ENCODE results near the gene LGALS7B. TPM values are rescaled to one million over a fixed set of nuclear protein-coding genes. Genes with fewer than 3 reads are reported as not detected.
"Not testable (repeated sequence)": the region's sequence is repeated elsewhere in the genome, so short reads cannot be mapped to it uniquely, and the experiment has no call there.

Gene LGALS7B
- total RNA-seq, 1 donor from 2014 or later, result not detected

DNA sequence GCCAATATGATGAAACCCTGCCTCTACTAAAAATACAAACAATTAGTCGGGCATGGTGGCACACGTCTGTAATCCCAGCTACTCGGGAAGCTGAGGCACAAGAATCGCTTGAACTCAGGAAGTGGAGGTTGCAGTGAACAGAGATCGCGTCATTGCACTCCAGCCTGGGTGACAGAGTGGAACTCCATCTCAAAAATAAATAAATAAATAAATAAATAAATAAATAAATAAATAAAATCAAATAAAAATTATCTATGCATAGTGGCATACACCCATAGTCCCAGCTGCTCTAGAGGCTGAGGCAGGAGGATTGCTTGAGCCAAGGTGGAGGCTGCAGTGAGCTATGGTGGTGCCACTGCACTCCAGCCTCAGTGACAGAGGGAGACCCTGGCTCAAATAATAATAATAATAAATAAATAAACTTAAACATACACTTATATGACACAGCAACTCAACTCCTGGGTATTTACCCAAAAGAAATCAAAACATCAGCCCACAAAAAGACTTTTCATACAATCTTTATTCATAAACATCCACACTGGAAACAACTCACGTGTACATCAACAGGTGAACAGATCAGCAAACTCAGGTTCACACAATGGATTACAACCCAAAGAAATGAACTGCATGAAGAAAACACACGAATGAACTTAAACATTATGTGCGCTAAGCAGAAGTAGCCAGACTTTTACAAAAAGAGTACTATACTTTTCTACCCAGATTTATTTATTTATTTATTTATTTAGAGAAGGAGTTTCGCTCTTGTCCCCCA is 22.5 kb upstream of the LGALS7B start:
- intact Hi-C loops (cut with DNase I), result no loop called here
- DNase-seq (ENCODE audit: missing footprints) (no peak), ATAC-seq (no peak)

- peak; percentile 96 for DNase-seq (ENCODE audit: missing footprints)
- ATAC-seq, result peak; percentile 85
- intact Hi-C loops (cut with DNase I), result loop anchor here (2.0 kb wide), 1 partner anchor 37 kb away; no protein-coding TSS in a partner anchor
Measured at GRCh38 chr19:38769635-38770211, 19.3 kb upstream of the LGALS7B start.

DNA sequence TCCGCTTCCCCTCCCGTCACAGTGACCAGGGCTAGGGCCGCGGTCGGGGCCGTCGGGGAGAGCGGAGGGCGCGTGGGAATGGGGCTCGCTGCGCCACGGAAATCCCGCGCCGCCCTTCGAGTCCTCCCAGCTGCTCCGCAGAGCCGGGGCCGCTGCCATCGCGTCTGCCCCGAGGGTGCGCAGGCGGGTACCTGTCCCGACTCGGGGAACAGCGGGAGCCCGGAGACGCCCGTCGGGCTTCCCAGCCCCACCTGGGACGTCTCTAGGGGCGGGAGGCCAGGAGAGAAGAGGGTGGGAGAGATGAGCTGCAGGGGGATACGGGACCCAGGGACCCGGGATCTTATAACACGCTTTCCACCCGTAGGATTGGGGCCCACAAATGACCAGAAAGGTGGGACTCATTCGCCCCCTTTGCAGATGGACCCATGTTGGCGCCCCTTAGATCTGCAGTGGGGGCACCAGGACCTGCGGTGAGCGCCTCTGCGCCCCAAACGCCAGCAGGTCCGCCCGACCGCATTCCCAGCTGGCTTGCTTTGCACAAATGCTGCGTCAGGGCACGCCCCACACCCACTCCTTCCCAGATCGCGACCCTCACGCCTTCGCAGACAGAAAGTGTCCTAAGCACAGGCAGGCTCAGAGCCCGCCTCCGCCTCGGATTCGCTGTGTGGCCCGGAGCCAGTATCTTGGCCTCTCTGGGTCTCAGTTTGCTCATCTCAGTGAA is 18.6 kb upstream of the LGALS7B start:
- intact Hi-C loops (cut with DNase I); DNase-seq (ENCODE audit: missing footprints): not testable (repeated sequence)
- peak; percentile 8 for ATAC-seq

- ATAC-seq, result peak; percentile 93
- DNase-seq (ENCODE audit: missing footprints), result not testable (repeated sequence)
Measured at GRCh38 chr19:38770949-38771275, 18.1 kb upstream of the LGALS7B start.

DNA sequence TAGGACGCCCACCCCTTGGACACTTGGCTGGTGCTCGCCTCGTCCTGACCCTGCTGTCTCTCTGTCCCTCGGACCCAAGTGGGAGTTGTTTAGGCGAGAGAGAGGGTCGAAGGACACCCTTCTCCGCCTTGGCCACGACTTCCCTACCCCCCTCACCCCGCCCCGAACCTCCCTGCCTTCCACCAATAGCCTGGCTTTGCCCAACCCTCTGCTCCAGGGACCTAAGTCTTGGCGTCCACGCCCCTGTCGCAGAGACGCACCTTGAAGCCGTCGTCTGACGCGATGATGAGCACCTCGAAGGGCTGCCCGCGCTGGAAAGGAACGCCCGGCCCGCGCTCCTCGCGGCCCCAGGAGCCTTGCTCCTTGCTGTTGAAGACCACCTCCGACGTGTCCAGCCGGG is 17.4 kb upstream of the LGALS7B start:
- ATAC-seq; intact Hi-C loops (cut with DNase I): not testable (repeated sequence)

More at GRCh38 chr19:38770949-38771275, 18.1 kb upstream of the LGALS7B start:
- intact Hi-C loops (cut with DNase I), result not testable (repeated sequence)

DNA sequence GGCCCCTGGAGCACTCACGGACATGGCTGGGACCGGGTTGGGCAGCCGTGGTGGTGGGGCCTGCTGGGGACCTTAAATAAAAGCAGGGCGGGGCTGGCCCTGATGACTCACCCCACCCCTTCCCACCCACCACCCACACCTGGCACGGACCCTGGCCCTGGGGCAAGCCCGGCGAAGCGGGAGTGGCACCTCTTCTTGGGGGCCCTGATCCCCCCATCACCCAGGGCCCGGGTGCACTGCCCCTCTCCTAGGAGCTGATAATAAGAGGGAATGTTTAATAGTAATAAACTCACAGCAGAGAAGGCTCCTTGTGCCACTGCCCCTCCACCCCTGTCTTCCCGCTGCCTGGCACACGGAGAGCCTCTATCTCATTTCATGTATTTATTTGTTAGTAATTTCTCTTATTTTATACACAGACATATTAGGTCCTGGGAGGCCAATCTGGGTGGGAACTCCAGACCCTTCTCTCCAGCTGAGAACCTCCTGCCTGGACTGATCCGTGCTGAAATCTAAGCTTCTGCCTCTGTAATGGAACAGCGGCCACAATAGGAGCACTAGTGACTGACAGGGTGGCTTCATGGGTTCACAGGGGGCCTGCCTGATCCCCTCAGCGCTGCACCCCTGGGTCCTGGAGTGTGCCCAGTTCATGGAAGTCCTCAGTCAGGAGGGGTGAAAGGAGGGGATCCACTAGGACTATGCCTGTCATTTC is 15.4 kb upstream of the LGALS7B start, which contains the start of gene LGALS7:
Gene LGALS7 (minus strand): TSS at position 49 of the 709 bp plus-strand sequence. CDS start 25 bp downstream, at position 24.
- ATAC-seq, result no peak
- intact Hi-C loops (cut with DNase I), result no loop called here

More for the DNA sequence above, 17.4 kb upstream of the LGALS7B start:
- DNase-seq (ENCODE audit: missing footprints), result not testable (repeated sequence)

GRCh38 chr19:38774181-38774950 is 14.6 kb upstream of the LGALS7B start:
- DNase-seq (ENCODE audit: missing footprints) (no peak), ATAC-seq (no peak)
- intact Hi-C loops (cut with DNase I), result no loop called here

More for the DNA sequence above, 15.4 kb upstream of the LGALS7B start, which contains the start of gene LGALS7:
- no peak for DNase-seq (ENCODE audit: missing footprints)

- no peak for DNase-seq (ENCODE audit: missing footprints)
- ATAC-seq, result no peak
- intact Hi-C loops (cut with DNase I), result no loop called here
Measured at GRCh38 chr19:38778733-38779132, 10.3 kb upstream of the LGALS7B start.

DNA sequence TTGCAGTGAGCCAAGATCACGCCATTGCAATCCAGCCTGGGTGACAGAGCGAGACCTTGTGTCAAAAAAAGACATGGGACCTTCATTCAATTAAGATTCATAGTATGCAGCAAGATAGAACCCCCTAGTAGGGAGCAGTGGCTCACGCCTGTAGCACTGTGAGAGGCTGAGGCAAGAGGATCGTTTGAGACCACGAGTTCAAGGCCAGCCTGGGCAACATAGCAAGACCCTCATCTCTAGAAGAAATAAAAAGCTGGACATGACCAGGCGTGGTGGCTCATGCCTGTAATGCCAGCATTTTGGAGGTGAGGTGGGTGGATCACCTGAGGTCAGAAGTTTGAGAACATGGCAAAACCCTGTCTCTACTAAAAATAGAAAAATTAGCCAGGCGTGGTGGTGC is 8.6 kb upstream of the LGALS7B start:
- no peak for DNase-seq (ENCODE audit: missing footprints)
- ATAC-seq, result no peak
- intact Hi-C loops (cut with DNase I), result no loop called here

DNA sequence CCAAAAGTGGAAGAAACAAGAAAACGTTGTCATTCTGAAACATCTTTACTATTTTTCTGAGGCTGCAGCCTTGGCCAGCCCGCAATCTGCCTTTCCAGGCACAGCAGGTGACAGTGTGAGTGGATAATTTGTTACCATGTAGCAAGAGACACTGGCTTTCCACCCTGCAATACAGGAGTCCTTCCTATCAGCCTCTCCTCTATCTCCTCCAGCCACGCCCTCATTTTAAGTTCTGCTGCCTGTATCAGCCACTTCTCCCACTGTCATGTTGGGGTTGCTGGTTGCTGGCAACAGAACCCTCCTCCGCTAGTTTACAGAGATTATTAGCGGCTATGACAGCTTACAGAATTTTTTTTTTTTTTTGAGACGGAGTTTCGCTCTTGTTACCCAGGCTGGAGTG is 7.9 kb upstream of the LGALS7B start:
- intact Hi-C loops (cut with DNase I), result no loop called here
- DNase-seq (ENCODE audit: missing footprints), result no peak
- no peak for ATAC-seq

GRCh38 chr19:38782212-38782611 is 6.8 kb upstream of the LGALS7B start:
- intact Hi-C loops (cut with DNase I); ATAC-seq; DNase-seq (ENCODE audit: missing footprints): not testable (repeated sequence)

DNA sequence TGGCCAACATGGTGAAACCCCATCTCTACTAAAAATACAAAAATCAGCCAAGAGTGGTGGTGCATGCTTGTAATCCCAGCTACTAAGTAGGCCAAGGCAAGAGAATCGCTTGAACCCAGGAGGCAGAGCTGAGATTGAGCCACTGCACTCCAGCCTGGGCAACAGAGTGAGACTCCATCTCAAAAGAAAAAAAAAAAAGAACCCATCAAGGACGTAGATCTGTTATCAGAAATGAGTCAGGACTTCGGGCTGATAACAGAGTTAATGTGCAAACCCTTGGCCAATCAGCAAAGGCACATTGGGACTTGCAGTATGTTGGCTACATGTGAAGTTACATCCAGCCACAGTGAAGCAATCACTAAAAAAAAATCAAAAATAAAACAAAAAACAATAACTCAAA is 4.8 kb upstream of the LGALS7B start:
- ATAC-seq (no peak), DNase-seq (ENCODE audit: missing footprints) (no peak)
- intact Hi-C loops (cut with DNase I), result no loop called here

DNA sequence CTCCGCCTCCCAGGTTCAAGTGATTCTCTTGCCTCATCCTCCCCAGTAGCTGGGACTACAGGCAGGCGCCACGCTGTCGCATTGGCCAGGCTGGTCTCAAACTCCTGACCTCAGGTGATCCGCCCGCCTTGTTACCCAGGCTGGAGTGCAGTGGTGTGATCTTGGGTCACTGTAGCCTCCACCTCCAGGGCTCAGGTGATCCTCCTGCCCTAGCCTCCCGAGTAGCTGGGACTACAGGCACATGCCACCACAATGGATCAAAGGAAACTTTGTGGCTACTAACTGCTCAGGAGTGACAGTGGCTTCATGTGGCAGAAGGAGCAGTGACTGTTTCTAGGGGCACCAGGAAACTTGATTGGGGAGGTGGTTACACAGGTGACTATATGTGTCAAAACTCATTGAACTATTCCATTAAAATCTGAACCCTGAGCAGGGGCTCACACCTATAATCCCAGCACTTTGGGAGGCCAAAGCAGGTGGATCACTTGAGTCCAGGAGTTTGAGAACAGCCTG is 3.8 kb upstream of the LGALS7B start:
- intact Hi-C loops (cut with DNase I), result no loop called here
- no peak for ATAC-seq
- no peak for DNase-seq (ENCODE audit: missing footprints)

- ATAC-seq; intact Hi-C loops (cut with DNase I); DNase-seq (ENCODE audit: missing footprints): not testable (repeated sequence)
Measured at GRCh38 chr19:38786061-38786460, 2.9 kb upstream of the LGALS7B start.

GRCh38 chr19:38786572-38787265 is 2.3 kb upstream of the LGALS7B start:
- DNase-seq (ENCODE audit: missing footprints) (no peak), ATAC-seq (no peak)
- intact Hi-C loops (cut with DNase I), result no loop called here

GRCh38 chr19:38790507-38791403 is 1.8 kb downstream of the LGALS7B start:
- intact Hi-C loops (cut with DNase I); DNase-seq (ENCODE audit: missing footprints): not testable (repeated sequence)
- ATAC-seq, result peak; percentile 2
